ENCODE measurements around the gene WASL.
"Not testable (repeated sequence)": the region's sequence is repeated elsewhere in the genome, so short reads cannot be mapped to it uniquely, and the experiment has no call there.

WASL gene

DNA sequence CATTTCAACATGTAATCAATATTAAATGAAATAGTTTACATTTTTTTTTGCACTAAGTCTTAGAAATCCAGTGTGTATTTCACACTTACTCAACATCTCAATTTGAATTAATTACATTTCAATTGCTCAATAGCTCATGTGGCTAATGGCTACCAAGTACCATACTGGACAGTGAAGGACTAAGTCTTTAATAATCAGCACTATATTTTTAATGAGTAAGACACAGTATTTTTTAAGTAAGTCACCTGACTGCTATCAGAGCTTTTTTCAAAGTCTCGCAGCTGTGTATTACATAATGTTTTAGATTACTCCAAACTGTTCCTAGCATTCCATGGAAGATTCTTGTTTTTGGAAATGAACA, 19.6 kb downstream of the WASL start:
- DNase-seq: no peak

- no peak for DNase-seq
Observed at GRCh38 chr7:123727071-123727837, 21.5 kb downstream of the WASL start.

DNA sequence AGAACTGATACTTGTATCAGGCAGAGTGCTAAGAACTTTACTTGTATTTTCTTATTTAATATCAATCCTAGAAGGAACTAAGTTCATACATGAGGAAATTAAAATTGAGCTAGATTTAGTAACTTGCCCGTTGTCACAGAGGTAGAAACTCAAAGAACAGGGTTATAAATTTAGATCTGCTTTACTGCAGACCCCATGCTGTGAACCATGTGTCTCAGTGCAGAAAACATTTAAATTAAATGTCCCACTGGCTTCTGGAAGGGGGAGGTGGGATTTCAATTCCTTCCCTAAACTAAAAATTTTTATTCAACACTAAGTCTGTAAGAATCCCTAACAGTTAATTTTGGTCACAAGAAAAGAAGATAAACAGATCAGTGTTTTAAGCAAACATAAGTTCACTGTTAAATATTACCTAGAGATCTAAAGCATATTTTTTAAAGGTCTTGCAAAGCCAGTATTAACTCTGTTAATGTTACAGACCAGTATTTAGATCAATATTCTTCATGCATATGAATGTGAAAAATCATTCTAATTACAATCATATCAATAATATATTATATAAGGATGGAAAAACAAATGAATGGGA, 23.1 kb downstream of the WASL start:
- DNase-seq: no peak

GRCh38 chr7:123724817-123725253, 24.0 kb downstream of the WASL start:
- DNase-seq: no peak

- DNase-seq: no peak
Observed at GRCh38 chr7:123723913-123724312, 24.9 kb downstream of the WASL start.

DNA sequence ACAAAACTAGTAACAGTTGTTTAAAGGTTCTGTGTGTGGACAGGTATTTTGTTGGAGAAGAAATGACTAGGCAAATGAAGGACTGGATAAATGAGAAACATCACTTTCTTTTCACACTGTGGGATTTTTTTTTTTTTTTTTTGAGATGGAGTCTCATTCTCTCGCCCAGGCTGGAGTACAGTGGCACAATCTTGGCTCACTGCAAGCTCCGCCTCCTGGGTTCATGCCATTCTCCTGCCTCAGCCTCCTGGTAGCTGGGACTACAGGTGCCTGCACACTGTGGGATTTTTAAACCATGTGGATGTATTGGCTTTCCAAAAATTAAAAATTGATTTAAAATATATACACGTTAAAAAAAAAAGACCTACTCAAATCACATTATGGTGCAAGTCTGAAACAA, 28.3 kb downstream of the WASL start:
- not testable (repeated sequence) for DNase-seq

GRCh38 chr7:123719197-123719721, 29.5 kb downstream of the WASL start:
- DNase-seq: no peak

DNA sequence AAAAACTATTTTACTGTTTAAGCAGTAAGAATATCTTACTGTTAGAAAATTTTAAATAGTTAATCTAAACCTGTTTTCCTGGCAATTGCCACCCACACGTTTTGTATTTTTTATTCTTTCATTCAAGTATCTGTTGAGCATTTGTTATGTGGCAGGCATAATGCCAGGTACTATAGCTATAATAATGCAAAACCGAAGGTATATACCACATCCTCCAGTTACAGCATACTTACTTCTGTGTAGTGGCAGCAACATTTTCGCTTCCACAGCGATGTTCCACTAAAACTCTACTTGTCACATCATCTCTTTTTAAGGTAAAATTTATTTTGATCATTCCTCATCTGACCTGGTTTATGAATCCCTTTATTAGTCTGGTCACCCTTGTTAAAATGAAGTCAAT, 30.0 kb downstream of the WASL start:
- no peak for DNase-seq

GRCh38 chr7:123717689-123718088, 31.1 kb downstream of the WASL start:
- no peak for DNase-seq

DNA sequence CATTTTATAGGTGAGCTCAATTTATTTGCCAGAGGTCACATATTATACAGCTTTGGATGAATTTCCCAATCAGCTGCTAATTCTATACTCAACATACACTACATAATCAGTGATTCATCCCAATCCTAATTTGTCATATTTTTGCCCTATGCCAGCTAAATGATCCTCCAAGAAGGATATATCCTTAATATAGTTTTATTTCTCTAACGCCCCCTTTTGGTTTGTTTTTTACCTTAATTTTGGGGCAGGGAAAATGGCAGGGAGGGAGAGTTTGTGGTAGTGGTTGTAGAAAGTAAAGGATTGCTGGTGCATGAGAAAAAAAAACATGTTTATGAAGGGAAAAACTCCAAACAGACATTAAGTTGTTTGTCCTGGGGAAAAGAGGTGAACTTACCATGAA, 31.9 kb downstream of the WASL start:
- DNase-seq: no peak

DNA sequence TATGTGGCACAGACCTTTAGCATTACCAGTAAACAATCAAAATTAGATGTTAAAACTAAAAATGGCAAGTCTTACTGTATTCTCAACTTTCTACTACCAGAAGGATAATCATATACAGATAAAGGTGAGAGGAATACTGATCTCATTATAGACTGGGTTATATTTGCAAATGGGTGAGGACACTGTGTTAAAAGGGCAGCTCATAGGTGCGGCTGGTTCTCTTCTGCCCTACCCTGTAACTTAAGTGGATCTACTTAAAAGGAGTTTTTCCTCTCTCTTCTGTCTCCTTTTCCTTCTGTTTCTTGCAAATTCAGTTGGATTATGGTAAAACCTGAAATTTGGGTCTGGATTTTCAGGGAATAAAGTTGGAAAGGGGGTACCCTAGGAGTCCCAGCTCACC, 33.0 kb downstream of the WASL start:
- DNase-seq: no peak

DNA sequence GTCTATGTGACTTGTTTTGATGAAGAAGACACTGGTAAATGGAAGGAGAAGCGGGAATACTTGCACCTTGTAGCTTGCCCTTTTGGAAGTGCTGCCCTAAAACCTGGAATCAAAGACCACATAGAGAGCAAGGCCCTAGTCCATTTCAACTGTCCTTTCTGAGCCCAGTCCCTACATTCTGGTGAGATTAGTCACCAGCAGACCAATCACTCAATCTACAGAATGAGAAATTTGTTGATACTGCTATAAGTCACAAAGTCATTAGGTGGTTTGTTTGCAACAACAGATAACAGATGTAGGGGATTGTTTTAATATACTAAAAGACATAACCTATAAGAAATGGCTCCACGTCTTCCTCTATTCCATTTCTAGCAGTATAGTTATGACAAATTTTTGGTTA, 33.6 kb downstream of the WASL start:
- no peak for DNase-seq

DNA sequence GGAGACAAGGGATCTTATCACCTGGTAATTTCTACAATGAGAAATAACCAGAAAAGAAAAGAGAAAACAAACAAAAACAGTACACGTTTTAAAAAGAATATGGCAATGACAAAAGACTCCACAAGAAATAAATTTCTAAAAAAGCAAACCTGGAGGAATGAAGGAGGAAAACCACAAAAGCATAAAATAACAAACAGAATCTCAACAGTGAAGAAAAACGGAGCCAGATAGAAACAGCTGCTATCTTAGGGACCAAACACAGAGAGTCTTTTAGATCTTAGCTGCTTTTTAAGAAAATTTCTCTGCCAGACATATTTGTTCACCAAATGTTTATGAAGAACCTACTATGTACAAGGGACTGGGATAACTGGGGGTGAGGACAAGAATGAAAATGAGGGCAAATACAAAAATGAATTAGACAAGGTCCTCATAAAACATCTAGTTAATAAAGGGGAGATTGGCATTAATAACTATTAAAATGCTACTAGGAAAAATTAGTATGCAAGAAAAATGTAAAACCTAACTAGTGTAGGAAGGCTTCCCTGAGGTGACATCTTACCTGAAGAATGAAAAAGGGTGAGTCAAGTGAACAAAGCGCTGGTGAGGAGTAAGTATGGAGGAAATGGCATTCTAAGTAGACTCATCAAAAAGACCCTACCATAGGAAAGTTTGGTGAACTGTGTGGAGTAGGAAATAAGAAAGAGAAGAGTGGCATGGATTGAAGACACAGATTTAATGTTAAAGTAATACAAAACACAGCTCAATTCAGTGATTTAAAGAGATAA, 34.3 kb downstream of the WASL start:
- no peak for DNase-seq

DNA sequence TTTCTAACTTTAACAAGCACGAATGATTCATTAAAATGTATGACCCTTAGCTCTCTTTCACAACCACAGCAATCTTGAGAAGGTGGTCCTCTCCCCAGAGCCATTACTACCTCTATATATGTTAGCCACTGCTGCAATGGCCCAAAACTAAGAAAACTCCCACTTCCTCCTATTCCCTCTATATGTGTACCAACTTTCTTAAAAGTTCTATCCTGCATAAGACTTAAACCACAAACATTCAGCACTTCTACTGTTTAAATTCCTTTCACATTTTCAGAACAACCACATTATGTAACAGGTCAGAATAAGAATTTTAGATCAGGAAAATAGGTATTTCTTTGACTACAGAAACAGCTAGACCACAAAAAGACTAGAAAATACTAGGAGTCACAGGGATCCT, 36.2 kb downstream of the WASL start:
- DNase-seq: no peak

GRCh38 chr7:123711832-123712293, 36.9 kb downstream of the WASL start:
- DNase-seq: no peak

DNA sequence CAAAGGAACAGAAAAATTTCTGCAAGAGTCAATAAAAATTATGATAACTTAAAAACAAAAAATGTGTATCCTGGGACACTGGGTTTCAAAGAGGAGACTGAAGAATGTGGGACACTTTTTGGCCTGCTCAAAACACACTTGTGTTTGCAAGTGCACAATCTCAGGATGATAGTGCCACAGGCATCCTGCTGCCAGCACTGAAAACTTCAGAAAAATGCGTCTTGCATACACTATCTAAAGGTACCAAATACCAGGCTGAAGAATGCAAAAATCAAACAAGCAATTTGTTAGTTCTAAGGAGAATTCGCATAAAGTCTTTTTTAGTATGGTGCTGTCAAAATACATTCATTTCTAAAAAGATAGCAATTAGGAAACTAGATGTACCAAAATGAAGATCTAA, 38.1 kb downstream of the WASL start:
- DNase-seq: no peak

GRCh38 chr7:123709525-123709924, 39.3 kb downstream of the WASL start:
- DNase-seq: no peak

- no peak for DNase-seq
Observed at GRCh38 chr7:123705211-123705901, 43.4 kb downstream of the WASL start.

GRCh38 chr7:123695944-123696677, 52.7 kb downstream of the WASL start:
- DNase-seq: no peak

- DNase-seq: no peak
Observed at GRCh38 chr7:123692471-123692877, 56.3 kb downstream of the WASL start.

- no peak for DNase-seq
Observed at GRCh38 chr7:123690550-123690949, 58.3 kb downstream of the WASL start.

- DNase-seq: no peak
Observed at GRCh38 chr7:123689250-123689649, 59.6 kb downstream of the WASL start.
